ENCODE measurements around the gene SH2D6. TPM values are rescaled to one million over a fixed set of nuclear protein-coding genes. Genes with fewer than 3 reads are reported as not detected.
A peak's percentile ranks its signal among the peaks of the same experiment; 100 is the strongest.

The SH2D6 gene
- polyA plus RNA-seq, 1 of the 3 experiments (the other 2 are of a cell fraction): 0.33 TPM

- Histone ChIP-seq H3K9me3 (no peaks in the 10 kb centered on the region), H3K4me2 (no peak overlapping the region), H3K27me3 (ENCODE audit: insufficient read depth) (no peaks in the 10 kb centered on the region), H3K27ac (ENCODE audit: low read depth in 2 of 2, low read length in 1 of 2) (peak overlapping the region in 1 of 2 experiments; percentile 90; a peak in 2 of 4 replicates), H2AFZ (ENCODE audit: low read depth) (peak overlapping the region; percentile 75; the same call in 1 of the 2 replicates), H3F3A (replicated peaks; ENCODE audit: insufficient read depth) (peaks cover 6% of the 10 kb centered on the region), H3K9ac (no peak overlapping the region), H3K36me3 (replicated peaks in 1 of 2; ENCODE audit: control insufficient read depth in 1 of 2, insufficient read depth in 2 of 2, low read length in 1 of 2) (no peaks in the 10 kb centered on the region), H4K20me1 (ENCODE audit: insufficient read depth) (no peaks in the 10 kb centered on the region), H3K79me2 (ENCODE audit: insufficient read depth) (no peaks in the 10 kb centered on the region), H3K4me3 (ENCODE audit: low read depth in 2 of 2, low read length in 1 of 2) (no peak overlapping the region), H3K4me1 (ENCODE audit: control insufficient read depth in 1 of 2, insufficient read depth in 2 of 2, low read depth in 1 of 2, low read length in 1 of 2) (peaks cover 14 to 72% of the 10 kb centered on the region in 2 experiments; a peak in 3 of 4 replicates), H3K9me2 (no peaks in the 10 kb centered on the region)
- TF ChIP-seq RFX5 (IDR thresholded peaks at IDR 0.05; ENCODE audit: low read length) (no peak), RCOR1 (IDR thresholded peaks at IDR 0.05; ENCODE audit: low read length) (no peak), POLR2AphosphoS5 (IDR thresholded peaks at IDR 0.05; ENCODE audit: low read depth, low read length) (no peak), EP300 (IDR thresholded peaks at IDR 0.05; ENCODE audit: borderline replicate concordance in 1 of 2, low read depth in 1 of 2, low read length in 1 of 2) (no peak), GABPA (IDR thresholded peaks at IDR 0.05; ENCODE audit: low read depth) (no peak), FOXM1 (IDR thresholded peaks at IDR 0.05; ENCODE audit: low read depth) (no peak), NFIC (IDR thresholded peaks at IDR 0.05; ENCODE audit: borderline replicate concordance) (no peak), RAD21 (IDR thresholded peaks at IDR 0.05; ENCODE audit: low read length) (no peak), TEAD4 (IDR thresholded peaks at IDR 0.05; ENCODE audit: borderline replicate concordance, insufficient read depth) (no peak), MAX (IDR thresholded peaks at IDR 0.05; ENCODE audit: low read depth) (no peak), SIN3A (IDR thresholded peaks at IDR 0.05; ENCODE audit: borderline replicate concordance, low read depth, low read length) (no peak), MXI1 (IDR thresholded peaks at IDR 0.05; ENCODE audit: low read depth, low read length) (no peak), RXRA (IDR thresholded peaks at IDR 0.05; ENCODE audit: borderline replicate concordance, low read depth) (no peak)
- TF ChIP-seq, protein P1, sequence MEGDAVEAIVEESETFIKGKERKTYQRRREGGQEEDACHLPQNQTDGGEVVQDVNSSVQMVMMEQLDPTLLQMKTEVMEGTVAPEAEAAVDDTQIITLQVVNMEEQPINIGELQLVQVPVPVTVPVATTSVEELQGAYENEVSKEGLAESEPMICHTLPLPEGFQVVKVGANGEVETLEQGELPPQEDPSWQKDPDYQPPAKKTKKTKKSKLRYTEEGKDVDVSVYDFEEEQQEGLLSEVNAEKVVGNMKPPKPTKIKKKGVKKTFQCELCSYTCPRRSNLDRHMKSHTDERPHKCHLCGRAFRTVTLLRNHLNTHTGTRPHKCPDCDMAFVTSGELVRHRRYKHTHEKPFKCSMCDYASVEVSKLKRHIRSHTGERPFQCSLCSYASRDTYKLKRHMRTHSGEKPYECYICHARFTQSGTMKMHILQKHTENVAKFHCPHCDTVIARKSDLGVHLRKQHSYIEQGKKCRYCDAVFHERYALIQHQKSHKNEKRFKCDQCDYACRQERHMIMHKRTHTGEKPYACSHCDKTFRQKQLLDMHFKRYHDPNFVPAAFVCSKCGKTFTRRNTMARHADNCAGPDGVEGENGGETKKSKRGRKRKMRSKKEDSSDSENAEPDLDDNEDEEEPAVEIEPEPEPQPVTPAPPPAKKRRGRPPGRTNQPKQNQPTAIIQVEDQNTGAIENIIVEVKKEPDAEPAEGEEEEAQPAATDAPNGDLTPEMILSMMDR (IDR thresholded peaks at IDR 0.05): no peak
- 91% methylated on average over 14 of the region's 16 CpGs for WGBS (ENCODE audit: low lambda C conversion rate)
- DNase-seq: no peak
- CTCF ChIA-PET: interaction anchor here (1.0 to 6.9 kb wide), 3 partner anchors 16 to 116 kb away, joined by 3 to 61 read pairs (median 5); partner anchors contain the start of gene MAT2A
- POLR2A ChIA-PET: interaction anchor here (1.6 to 4.3 kb wide), 4 partner anchors 15 to 104 kb away, joined by 6 to 94 read pairs (median 40); partner anchors contain the start of gene MAT2A
Measured at GRCh38 chr2:85435981-85436835, 17.7 kb downstream of the SH2D6 start.

Measured in SK-N-SH (cell line).